HL-60 (cell line): ENCODE results near the gene TRAPPC6A.

Experiments used
- POLR2AphosphoS5 ChIP-seq: IDR thresholded peaks from 2 replicates; pipeline ENCODE4 v1.6.1; 2012; ENCODE audit warnings: low read depth
- REST ChIP-seq: IDR thresholded peaks from 2 replicates; pipeline ENCODE4 v1.6.1; 2012; ENCODE audit warnings: low read depth; ENCODE audit not compliant: insufficient replicate concordance
- SPI1 ChIP-seq: IDR thresholded peaks from 2 replicates; pipeline ENCODE4 v1.6.1; 2012; ENCODE audit warnings: low read depth, mild to moderate bottlenecking, borderline replicate concordance
- TF ChIP-seq, protein P1 (sequence below): IDR thresholded peaks from one replicate; pipeline ENCODE4 v1.5.1; 2011; ENCODE audit warnings: low read length, control low read depth, inconsistent platforms; ENCODE audit not compliant: insufficient read depth

DNA sequence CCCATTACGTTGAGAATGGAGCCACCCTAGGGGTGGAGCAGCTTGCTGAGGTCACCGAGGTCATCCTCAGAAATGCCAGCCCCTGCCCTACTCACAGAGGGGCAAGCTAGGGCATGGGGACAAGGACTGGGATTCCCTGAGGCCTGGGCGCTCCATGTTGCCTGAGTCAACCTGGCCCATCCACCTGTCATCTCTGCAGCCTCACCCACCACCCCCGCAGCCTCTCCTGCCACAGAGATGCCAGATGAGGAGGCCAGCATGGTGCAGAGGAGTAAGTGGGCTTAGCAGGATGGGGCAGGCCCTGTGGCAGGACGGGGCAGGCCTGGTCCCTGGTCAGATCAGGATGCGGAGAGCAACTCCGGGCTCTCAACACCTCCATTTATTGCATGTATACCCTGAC lies 26.7 kb downstream of the TRAPPC6A start:
- TF ChIP-seq, protein P1, sequence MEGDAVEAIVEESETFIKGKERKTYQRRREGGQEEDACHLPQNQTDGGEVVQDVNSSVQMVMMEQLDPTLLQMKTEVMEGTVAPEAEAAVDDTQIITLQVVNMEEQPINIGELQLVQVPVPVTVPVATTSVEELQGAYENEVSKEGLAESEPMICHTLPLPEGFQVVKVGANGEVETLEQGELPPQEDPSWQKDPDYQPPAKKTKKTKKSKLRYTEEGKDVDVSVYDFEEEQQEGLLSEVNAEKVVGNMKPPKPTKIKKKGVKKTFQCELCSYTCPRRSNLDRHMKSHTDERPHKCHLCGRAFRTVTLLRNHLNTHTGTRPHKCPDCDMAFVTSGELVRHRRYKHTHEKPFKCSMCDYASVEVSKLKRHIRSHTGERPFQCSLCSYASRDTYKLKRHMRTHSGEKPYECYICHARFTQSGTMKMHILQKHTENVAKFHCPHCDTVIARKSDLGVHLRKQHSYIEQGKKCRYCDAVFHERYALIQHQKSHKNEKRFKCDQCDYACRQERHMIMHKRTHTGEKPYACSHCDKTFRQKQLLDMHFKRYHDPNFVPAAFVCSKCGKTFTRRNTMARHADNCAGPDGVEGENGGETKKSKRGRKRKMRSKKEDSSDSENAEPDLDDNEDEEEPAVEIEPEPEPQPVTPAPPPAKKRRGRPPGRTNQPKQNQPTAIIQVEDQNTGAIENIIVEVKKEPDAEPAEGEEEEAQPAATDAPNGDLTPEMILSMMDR: no peak
- TF ChIP-seq REST (no peak), POLR2AphosphoS5 (no peak), SPI1 (no peak)
